ENCODE measurements around the gene SLC9B1.

The SLC9B1 gene

DNA sequence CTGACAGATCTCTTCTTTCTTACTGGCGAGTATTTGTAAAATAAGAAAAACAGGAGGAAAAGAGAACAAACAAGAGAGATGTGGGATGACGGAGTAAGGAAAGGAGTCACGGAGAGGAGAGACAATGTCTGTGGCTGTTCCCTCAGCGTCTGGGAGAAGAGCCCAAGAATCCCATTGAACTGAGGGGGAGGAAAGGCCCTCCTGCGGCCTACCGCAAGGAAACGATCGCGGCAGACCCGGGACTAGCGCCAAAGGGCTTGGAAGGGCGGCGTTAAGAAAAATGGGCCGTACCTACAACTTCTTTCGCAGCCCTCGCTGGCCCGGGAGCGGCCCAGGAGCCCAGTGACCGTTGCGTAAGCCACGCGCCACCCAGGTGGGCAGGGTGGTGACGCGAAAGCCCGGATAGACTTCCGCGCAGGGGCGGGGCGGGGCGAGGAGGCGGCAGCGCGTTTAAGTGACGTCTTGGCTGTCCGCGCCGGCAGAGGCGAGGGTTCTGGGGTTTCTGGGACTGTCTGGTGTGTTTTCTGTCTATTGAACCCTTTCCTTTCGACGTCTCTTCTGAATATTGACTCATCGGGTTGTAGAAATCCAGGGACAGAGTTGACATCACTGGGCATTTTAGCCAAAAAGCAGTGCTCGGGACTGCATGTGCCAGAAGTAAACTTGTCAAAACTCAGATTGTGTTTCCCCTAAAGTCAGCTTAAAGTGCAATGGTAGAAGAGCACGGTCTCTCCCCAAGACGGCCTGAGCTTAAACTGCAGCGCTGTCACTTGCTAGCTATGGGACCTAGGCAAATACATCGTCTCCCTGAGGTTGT, at the start of gene SLC9B1:
Gene SLC9B1 (minus strand): TSS at position 398 of the 817 bp plus-strand sequence. CDS start 27,994 bp downstream, outside the sequence.
- peak; percentile 87 to 88 for DNase-seq (ENCODE audit: low read depth in 2 of 2, low spot score in 1 of 2)

DNA sequence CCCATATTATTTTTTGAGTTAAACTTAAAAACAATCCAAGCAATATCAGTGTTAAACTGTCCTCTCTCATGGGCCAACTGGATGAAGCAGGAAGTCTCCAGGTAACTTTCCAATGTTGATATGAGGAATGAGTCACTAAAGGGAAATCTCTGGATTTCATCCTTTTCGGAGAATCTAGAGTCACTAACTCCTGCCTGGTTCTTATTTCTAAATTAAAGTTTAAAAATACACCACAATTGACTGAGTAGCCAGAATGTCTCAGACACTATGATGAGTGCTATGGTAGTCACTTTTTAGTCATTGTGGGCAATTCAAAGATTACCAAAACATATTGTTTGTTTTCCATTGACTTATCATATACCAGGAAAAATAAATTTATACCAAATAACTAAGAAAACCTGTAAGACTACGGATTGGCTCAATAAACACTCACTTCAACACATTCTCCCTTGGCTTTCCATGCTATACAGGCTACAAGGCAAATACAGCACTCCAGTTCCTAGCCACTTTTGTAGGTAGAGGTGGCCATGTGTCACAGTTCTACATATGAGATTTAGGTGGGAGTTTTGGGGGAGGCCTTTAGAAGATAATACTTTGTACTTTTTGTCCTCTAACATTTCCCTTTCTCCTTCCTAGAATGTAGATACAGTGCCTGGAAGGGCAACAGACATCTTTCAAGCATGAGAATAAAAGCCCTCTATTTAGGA, 48.5 kb upstream of the SLC9B1 start:
- DNase-seq (ENCODE audit: low read depth in 2 of 2, low spot score in 1 of 2) = no peak

DNA sequence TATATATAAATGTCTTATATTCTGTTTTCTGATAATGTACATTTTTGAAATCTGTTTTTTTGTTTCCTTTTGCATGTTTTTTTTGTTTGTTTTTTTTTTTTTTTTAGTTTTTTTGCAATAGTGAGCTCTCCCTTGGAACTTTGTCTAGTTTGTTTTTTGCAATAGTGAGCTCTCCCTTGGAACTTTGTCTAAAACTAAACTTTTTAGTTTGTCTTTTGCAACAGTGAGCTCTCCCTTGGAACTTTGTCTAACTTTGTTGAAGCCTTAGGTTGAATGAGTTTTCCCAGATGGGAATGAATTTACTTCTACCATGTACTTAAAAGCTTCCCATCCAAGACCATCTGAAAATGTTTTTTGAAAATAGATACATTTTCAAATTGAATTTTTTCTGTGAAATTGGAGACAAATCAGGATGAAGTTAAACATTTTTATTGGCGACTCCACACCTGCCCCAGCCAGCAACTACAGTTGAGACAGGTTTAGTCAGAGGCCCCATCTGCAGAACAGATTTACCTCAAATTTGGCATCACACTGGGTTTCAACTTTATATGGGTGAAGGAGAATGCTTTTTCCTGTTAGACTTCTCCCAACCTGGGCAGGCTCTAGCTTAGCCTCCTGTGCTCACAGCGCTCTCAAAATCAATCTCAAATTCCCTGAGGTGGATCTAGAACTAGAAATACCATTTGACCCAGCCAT, 41.1 kb upstream of the SLC9B1 start:
- DNase-seq (ENCODE audit: low read depth in 2 of 2, low spot score in 1 of 2) = no peak

DNA sequence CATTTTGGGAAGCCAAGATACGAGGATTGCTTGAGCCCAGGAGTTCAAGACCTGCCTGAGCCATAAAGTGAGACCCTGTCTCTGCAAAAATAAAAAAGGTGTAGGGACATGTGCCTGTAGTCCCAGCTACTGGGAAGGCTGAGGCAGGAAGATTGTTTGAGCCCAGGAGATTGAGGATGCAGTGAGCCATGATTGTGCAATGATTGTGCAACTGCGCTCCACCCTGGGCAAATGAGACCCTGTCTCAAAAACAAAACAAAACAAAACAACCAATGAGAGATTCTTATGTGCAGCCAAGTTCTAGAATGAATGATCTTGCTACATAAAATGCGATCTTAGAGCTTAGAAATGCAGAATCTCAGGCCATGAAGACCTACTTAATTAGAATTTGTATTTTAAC, 34.5 kb upstream of the SLC9B1 start:
- no peak for DNase-seq (ENCODE audit: low read depth in 2 of 2, low spot score in 1 of 2)

- no peak for DNase-seq (ENCODE audit: low read depth in 2 of 2, low spot score in 1 of 2)
Observed at GRCh38 chr4:103052779-103053178, 33.3 kb upstream of the SLC9B1 start.

DNA sequence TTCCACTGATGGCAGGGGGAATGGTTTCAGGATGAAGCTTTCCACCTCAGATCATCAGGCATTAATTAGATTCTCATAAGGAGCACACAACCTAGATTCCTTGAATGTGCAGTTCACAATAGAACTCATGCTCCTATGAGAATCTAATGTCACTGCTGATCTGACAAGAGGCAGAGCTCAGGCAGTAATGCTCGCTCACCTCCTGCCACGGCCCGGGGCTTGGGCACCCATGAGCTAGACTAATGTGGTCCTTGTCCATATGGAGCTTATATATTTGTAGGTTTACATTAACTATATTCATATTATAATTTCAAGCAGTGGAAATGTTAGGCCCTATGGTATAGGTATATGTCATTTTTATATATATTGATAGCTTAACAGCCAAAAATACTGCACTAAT, 32.6 kb upstream of the SLC9B1 start:
- no peak for DNase-seq (ENCODE audit: low read depth in 2 of 2, low spot score in 1 of 2)

GRCh38 chr4:103050736-103051436, 31.4 kb upstream of the SLC9B1 start:
- no peak for DNase-seq (ENCODE audit: low read depth in 2 of 2, low spot score in 1 of 2)

GRCh38 chr4:103046416-103047290, 27.1 kb upstream of the SLC9B1 start:
- peak in 1 of 2 donors; percentile 5 for DNase-seq (ENCODE audit: low read depth in 2 of 2, low spot score in 1 of 2)

DNA sequence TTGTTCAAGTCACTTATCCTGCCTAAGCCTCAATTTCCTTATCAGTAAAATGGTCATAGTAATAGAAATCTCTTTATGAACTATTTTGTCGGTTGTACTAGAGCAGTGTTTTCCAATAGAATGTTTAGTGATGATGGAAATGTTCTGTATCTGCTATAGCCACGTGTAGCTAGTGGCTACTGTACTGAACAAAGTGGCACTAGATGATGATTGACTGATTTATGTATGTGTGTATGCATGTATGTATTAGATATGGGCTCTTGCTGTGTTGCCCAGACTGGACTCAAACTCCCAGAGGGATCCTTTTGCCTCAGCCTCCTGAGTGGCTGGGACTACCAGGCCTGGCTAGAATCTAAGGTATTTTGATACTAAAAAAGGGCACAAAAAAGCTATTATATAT, 24.7 kb upstream of the SLC9B1 start:
- DNase-seq (ENCODE audit: low read depth in 2 of 2, low spot score in 1 of 2) = no peak

GRCh38 chr4:103036169-103036568, 16.7 kb upstream of the SLC9B1 start:
- no peak for DNase-seq (ENCODE audit: low read depth in 2 of 2, low spot score in 1 of 2)

DNA sequence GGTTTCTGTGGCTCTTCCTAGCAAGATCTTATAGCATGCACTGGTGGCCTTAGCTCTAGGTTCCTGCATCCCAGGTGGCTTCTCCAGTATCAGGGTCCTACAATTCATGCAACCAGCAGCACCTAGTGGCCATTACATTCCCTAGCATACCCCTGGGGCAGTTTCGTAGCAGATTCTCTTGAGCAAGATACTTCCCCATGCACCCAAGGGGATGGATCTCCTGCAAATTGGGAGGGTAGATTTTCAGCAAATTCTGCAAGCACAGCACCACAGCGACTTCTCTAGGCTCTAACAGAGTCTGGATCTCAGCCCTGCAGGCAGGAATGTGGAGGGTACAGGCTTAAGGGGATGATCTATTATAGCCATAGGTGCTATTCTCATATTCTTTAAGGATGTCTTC, 13.1 kb upstream of the SLC9B1 start:
- DNase-seq (ENCODE audit: low read depth in 2 of 2, low spot score in 1 of 2) = no peak

DNA sequence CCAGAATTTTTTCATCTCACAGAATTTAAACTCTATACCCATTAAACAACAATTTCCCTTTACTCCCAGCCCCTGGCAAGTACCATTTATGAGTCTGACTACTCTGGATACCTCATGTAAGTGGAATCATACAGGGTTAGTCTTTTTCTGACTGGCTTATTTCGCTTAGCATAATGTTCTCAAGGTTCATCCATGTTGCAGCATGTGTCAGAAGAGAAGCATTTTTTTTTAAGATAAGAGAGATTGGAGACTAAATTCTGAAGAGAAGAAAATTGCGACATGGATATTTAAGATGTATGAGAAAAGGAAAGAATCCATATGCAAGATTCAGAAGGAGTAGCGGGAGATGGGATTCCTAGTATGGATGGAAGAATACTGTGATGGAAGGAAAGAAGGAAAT, 11.3 kb upstream of the SLC9B1 start:
- DNase-seq (ENCODE audit: low read depth in 2 of 2, low spot score in 1 of 2) = no peak

- no peak for DNase-seq (ENCODE audit: low read depth in 2 of 2, low spot score in 1 of 2)
Observed at GRCh38 chr4:103029300-103029699, 9.8 kb upstream of the SLC9B1 start.

DNA sequence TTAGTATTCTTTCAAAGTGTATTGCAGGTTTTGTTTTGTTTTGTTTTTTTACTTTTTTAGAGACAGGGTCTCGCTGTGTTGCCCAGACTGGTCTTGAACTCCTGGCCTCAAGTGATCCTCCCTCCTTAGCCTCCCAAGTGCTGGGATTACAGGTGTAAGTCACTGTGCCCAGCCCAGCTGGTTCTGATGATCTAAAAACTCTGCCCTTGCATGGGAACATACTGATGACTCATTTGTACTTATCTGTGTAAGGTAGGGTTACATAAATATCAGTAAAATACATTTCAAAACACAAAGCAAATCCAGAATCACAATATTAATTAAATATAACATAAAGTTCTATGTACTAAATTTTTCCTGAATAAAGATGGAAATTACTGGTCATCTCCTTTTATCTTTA, 7.4 kb upstream of the SLC9B1 start:
- no peak for DNase-seq (ENCODE audit: low read depth in 2 of 2, low spot score in 1 of 2)

DNA sequence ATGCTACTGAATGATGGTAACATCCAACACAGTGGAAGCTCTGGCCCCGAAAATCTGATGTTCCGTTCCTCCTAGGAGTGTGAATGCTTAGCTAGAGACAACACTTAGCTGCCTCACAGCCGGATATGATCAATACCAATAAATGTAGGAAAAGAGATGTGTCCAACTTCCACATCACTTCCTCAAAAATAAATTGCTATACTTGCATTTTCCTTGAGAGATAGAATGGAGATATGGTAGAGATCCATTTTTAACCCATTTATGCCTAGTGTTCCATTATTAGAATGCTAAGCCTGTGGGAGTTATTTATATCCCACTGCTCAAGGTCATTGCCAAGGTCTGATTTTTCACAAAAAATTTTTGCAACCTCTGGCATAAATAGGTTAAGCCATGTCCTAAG, 5.5 kb upstream of the SLC9B1 start:
- no peak for DNase-seq (ENCODE audit: low read depth in 2 of 2, low spot score in 1 of 2)

DNA sequence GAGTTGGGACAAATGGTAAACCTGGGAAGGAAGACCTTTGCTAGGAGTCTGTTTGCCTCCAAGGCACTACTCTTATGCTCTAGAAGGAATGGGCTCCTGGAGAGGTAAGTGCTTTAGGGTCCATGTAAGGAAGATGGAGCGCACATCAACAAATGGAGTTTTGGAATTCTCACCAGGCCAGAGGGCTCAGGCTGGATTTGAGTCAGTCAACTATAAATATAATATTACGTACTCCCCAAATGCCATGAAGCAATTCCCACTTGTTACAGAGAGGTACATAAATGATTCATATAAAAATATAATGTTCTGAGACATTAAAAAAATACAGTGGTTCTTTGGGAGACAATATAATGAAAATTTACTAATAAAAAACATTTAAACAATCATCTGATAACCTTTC, 1.6 kb upstream of the SLC9B1 start:
- DNase-seq (ENCODE audit: low read depth in 2 of 2, low spot score in 1 of 2) = no peak

GRCh38 chr4:103018391-103019307, 856 bp downstream of the SLC9B1 start:
- DNase-seq (ENCODE audit: low read depth in 2 of 2, low spot score in 1 of 2) = no peak

DNA sequence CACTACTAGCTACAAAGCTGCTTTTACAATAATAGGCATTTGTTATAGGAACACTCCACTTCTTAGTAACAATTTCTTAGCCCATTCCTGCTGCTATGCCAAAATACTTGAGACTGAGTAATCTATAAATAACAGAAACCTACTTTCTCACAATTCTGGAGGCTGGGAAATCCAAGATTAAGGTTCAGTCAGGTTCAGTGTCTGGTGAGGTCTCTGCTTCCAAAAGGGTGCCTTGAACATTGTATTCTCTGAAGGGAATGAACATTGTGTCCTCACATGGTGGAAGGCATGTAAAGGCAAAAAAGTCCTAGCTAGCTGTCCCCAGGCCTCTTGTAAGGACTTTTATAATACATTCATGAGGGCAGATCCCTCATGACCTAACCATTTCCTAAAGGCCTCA, 7.0 kb downstream of the SLC9B1 start:
- DNase-seq (ENCODE audit: low read depth in 2 of 2, low spot score in 1 of 2) = no peak

DNA sequence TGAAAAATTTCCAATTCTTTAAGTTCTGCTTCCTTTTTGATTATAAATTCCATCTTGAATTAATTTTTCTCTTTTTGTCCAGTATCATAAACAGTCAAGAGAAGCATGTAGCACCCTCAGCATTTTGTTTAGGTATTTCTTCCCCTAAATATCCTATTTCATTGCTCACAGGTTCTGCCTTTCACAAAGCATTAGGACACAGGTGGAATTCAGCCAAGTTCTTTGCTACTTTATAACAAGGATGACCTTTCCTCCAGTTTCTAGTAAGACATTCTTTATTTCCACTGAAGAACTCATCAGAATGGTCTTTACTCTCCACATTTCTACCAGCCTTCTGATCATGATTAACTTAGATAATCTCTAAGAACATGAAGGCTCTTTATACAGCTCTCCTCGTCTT, 7.4 kb downstream of the SLC9B1 start:
- DNase-seq (ENCODE audit: low read depth in 2 of 2, low spot score in 1 of 2) = no peak
